Stimulated activated CD4-positive, alpha-beta T cell treated with anti-CD3 and anti-CD28 coated beads, Interleukin-15, amount 100 ng/mL, for 24 hours (primary cell): Measurements from ENCODE around the gene STAM2.
A peak's percentile ranks its signal among the peaks of the same experiment; 100 is the strongest.
"Not testable (repeated sequence)": the region's sequence is repeated elsewhere in the genome, so short reads cannot be mapped to it uniquely, and the experiment has no call there.

ENCODE experiments used
- DNase-seq: peaks from one replicate; pipeline ENCODE4 v3.0.0-alpha.2; 2020

Gene STAM2

GRCh38 chr2:152175368-152176112 is at the start of gene STAM2:
TSS of gene STAM2 (minus strand) at chr2:152175763. CDS start at chr2:152175642, 121 bp downstream.
- DNase-seq: peak; percentile 94

GRCh38 chr2:152223977-152224376 is 48.4 kb upstream of the STAM2 start:
- DNase-seq: no peak

GRCh38 chr2:152222975-152223637 is 47.5 kb upstream of the STAM2 start:
- no peak for DNase-seq

GRCh38 chr2:152221839-152222238 is 46.3 kb upstream of the STAM2 start:
- DNase-seq: no peak

- DNase-seq: no peak
These were observed 43.7 kb upstream of the STAM2 start for GRCh38 chr2:152219077-152219828.

GRCh38 chr2:152201466-152201830 is 25.9 kb upstream of the STAM2 start:
- no peak for DNase-seq

- peak; percentile 48 for DNase-seq
These were observed 25.3 kb upstream of the STAM2 start for GRCh38 chr2:152200565-152201465.

- DNase-seq: no peak
These were observed 24.5 kb upstream of the STAM2 start for GRCh38 chr2:152200101-152200500.

GRCh38 chr2:152198499-152198898 is 22.9 kb upstream of the STAM2 start:
- DNase-seq: no peak

- DNase-seq: not testable (repeated sequence)
These were observed 22.1 kb upstream of the STAM2 start for GRCh38 chr2:152197508-152198284.

GRCh38 chr2:152189622-152190495 is 14.3 kb upstream of the STAM2 start:
- DNase-seq: peak; percentile 15

GRCh38 chr2:152186808-152187207 is 11.2 kb upstream of the STAM2 start:
- not testable (repeated sequence) for DNase-seq

GRCh38 chr2:152186262-152186661 is 10.7 kb upstream of the STAM2 start:
- no peak for DNase-seq

GRCh38 chr2:152183401-152184073 is 8.0 kb upstream of the STAM2 start:
- no peak for DNase-seq

GRCh38 chr2:152177667-152178066 is 2.1 kb upstream of the STAM2 start:
- not testable (repeated sequence) for DNase-seq

- no peak for DNase-seq
These were observed 651 bp upstream of the STAM2 start for GRCh38 chr2:152176113-152176714.

- no peak for DNase-seq
These were observed 573 bp downstream of the STAM2 start for GRCh38 chr2:152175012-152175367.

- no peak for DNase-seq
These were observed 989 bp downstream of the STAM2 start for GRCh38 chr2:152174574-152174973.

GRCh38 chr2:152173831-152174230 is 1.7 kb downstream of the STAM2 start:
- DNase-seq: no peak
